Measurements from ENCODE around the gene GYS1. TPM values are rescaled to one million over a fixed set of nuclear protein-coding genes. Genes with fewer than 3 reads are reported as not detected.

The GYS1 gene
- total and polyA plus RNA-seq, 2 of the 8 experiments (the other 6 are each of a cell fraction or from before 2014, with no cell fraction given) = 30.0 to 38.7 TPM

- FAIRE-seq = no peak
- no peak overlapping the region for H3K4me2 ChIP-seq (ENCODE audit: insufficient read depth in 1 of 2, low read depth in 2 of 2, low read length in 2 of 2)
- TF ChIP-seq SIX5 (IDR thresholded peaks at IDR 0.05; ENCODE audit: low read depth, low read length) (no peak), JUN (IDR thresholded peaks at IDR 0.05; ENCODE audit: low read depth, low read length) (no peak), SAP30 (IDR thresholded peaks at IDR 0.05; ENCODE audit: insufficient read depth, insufficient replicate concordance, low read length) (no peak), EP300 (IDR thresholded peaks at IDR 0.05; ENCODE audit: borderline replicate concordance in 1 of 2, low read depth in 2 of 2, low read length in 2 of 2) (no peak), RBBP5 (IDR thresholded peaks at IDR 0.05; ENCODE audit: borderline replicate concordance, low read depth, low read length) (no peak), SRF (IDR thresholded peaks at IDR 0.05; ENCODE audit: low read depth, low read length) (no peak), BACH1 (IDR thresholded peaks at IDR 0.05; ENCODE audit: low read length) (no peak), JUND (IDR thresholded peaks at IDR 0.05; ENCODE audit: low read length) (no peak), GABPA (IDR thresholded peaks at IDR 0.05; ENCODE audit: borderline replicate concordance, insufficient read depth, low read length) (no peak), CREB1 (IDR thresholded peaks at IDR 0.05) (no peak), ATF3 (IDR thresholded peaks at IDR 0.05; ENCODE audit: insufficient read depth, low read depth, low read length) (no peak), KDM5A (IDR thresholded peaks at IDR 0.05; ENCODE audit: low read length) (no peak), NRF1 (IDR thresholded peaks at IDR 0.05; ENCODE audit: low read depth, low read length) (no peak)
Measured at GRCh38 chr19:48925240-48925843, 67.8 kb downstream of the GYS1 start.

More at GRCh38 chr19:48925240-48925843, 67.8 kb downstream of the GYS1 start:
- Histone ChIP-seq H4K91ac (replicated peaks; ENCODE audit: insufficient read length, low read length) (no peak overlapping the region), H3K23ac (ENCODE audit: insufficient read length) (no peak overlapping the region), H2BK120ac (replicated peaks; ENCODE audit: low read depth, low read length) (no peak overlapping the region), H3K4me3 (ENCODE audit: extremely low read depth in 1 of 4, insufficient read depth in 2 of 4, low read depth in 3 of 4, low read length in 4 of 4) (no peak overlapping the region), H2BK20ac (ENCODE audit: low read length) (no peak overlapping the region), H4K8ac (ENCODE audit: extremely low read depth, insufficient read depth, low read length) (no peak overlapping the region), H3K14ac (ENCODE audit: insufficient read length) (no peak overlapping the region), H3K9ac (replicated peaks in 1 of 4; ENCODE audit: extremely low read depth in 1 of 4, low read depth in 3 of 4, low read length in 3 of 4) (no peak overlapping the region), H3K4ac (replicated peaks; ENCODE audit: insufficient read length, low read depth, low read length) (no peak overlapping the region), H4K20me1 (replicated peaks in 1 of 2; ENCODE audit: control insufficient read depth in 1 of 2, insufficient read depth in 2 of 2, low read length in 2 of 2) (peaks cover 0 to 2% of the 10 kb centered on the region in 2 experiments), H2BK15ac (ENCODE audit: low read length) (no peak overlapping the region), H2BK12ac (ENCODE audit: low read depth, low read length) (no peak overlapping the region), H3K79me2 (ENCODE audit: control insufficient read depth in 1 of 2, insufficient read depth in 2 of 2, low read length in 2 of 2) (no peaks in the 10 kb centered on the region), H3K27me3 (replicated peaks in 1 of 4; ENCODE audit: control insufficient read depth in 3 of 4, extremely low read depth in 1 of 4, insufficient read depth in 3 of 4, low read length in 3 of 4) (no peaks in the 10 kb centered on the region), H4K5ac (ENCODE audit: insufficient read length, low read depth, low read length) (no peak overlapping the region), H3K9me3 (ENCODE audit: insufficient read depth in 2 of 2, low read depth in 1 of 2, low read length in 1 of 2) (no peaks in the 10 kb centered on the region), H3K36me3 (ENCODE audit: control insufficient read depth in 2 of 4, insufficient read depth in 4 of 4, low read length in 3 of 4) (peaks cover 0 to 21% (median 8%) of the 10 kb centered on the region in 4 experiments; a peak in 6 of 8 replicates), H3K56ac (replicated peaks; ENCODE audit: insufficient read length, low read depth, low read length) (no peak overlapping the region), H3K79me1 (ENCODE audit: low read depth, low read length) (no peaks in the 10 kb centered on the region), H3K27ac (ENCODE audit: low read depth, low read length) (no peak overlapping the region), H3K4me1 (replicated peaks in 1 of 4; ENCODE audit: control insufficient read depth in 3 of 4, insufficient read depth in 4 of 4, low read length in 3 of 4) (no peaks in the 10 kb centered on the region), H3K18ac (ENCODE audit: extremely low read depth, low read length) (no peak overlapping the region), H3K23me2 (ENCODE audit: low read depth, low read length) (no peaks in the 10 kb centered on the region; the same call in 1 of the 2 replicates), H2BK5ac (ENCODE audit: low read depth, low read length) (no peak overlapping the region), H2AK5ac (ENCODE audit: low read depth, low read length) (no peak overlapping the region), H2AFZ (ENCODE audit: low read length) (no peak overlapping the region)
- ChIA-PET CTCF (ENCODE audit: partially characterized antibody) (interaction anchor here (0.8 to 1.8 kb wide), 7 partner anchors 10 to 137 kb away, joined by 3 to 7 read pairs (median 3); no protein-coding TSS in a partner anchor), POLR2A (ENCODE audit: partially characterized antibody) (interaction anchor here (0.5 to 6.7 kb wide), 9 partner anchors 10 to 137 kb away, joined by 3 to 29 read pairs (median 5); partner anchors contain the start of genes FTL, GYS1 and RUVBL2)
- 81% methylated on average over 10 of the region's 11 CpGs; no CpG with 5 or more reads in 1 of the 2 experiments for WGBS, 2 experiments (ENCODE audit: extremely low coverage in 1 of 2, insufficient coverage in 1 of 2, insufficient read length in 1 of 2, insufficient replicate concordance in 2 of 2, low coverage in 1 of 2, low lambda C conversion rate in 2 of 2, missing lambda C conversion rate in 1 of 2)
- no peak for DNase-seq (ENCODE audit: low read depth in 1 of 2, low spot score in 2 of 2)

Data from H1 (cell line).